Activated CD8-positive, alpha-beta T cell treated with anti-CD3 and anti-CD28 coated beads for 36 hours (primary cell): ENCODE measurements around the gene FBP1. TPM values are rescaled to one million over a fixed set of nuclear protein-coding genes. Genes with fewer than 3 reads are reported as not detected.
A peak's percentile ranks its signal among the peaks of the same experiment; 100 is the strongest.

Experiments used
- ATAC-seq: fragments of 200-7000 bp; cut with Tn5 transposase; one replicate; pipeline ENCODE4 v1.10.0; 2021; ENCODE audit warnings: mild to moderate bottlenecking, moderate library complexity
- CTCF ChIA-PET: fragments of 350-600 bp; sonication (Branson Sonifier 250); formaldehyde crosslinking; loops from one replicate; lab custom pipeline; 2021; ENCODE audit warnings: antibody characterized with exemption; lab: Charles Lee
- POLR2A ChIA-PET: fragments of 350-600 bp; sonication (Branson Sonifier 250); formaldehyde crosslinking; loops from one replicate; lab custom pipeline; 2021; ENCODE audit warnings: antibody characterized with exemption; lab: Charles Lee
- DNase-seq: peaks from one replicate; pipeline ENCODE4 v3.0.0-alpha.2; 2020
- H3K27ac Mint-ChIP-seq: one replicate; pipeline ENCODE4 v1.8.0; 2021; ENCODE audit warnings: mild to moderate bottlenecking, mixed read lengths
- H3K27me3 Mint-ChIP-seq: one replicate; pipeline ENCODE4 v1.8.0; 2021; ENCODE audit warnings: mixed read lengths
- H3K36me3 Mint-ChIP-seq: one replicate; pipeline ENCODE4 v1.8.0; 2021; ENCODE audit warnings: low read depth, mixed read lengths
- H3K4me1 Mint-ChIP-seq: one replicate; pipeline ENCODE4 v1.8.0; 2021; ENCODE audit warnings: low read depth, mixed read lengths
- H3K4me3 Mint-ChIP-seq: one replicate; pipeline ENCODE4 v1.8.0; 2021; ENCODE audit warnings: mild to moderate bottlenecking, moderate library complexity, mixed read lengths
- H3K9me3 Mint-ChIP-seq: one replicate; pipeline ENCODE4 v1.8.0; 2021; ENCODE audit warnings: mixed read lengths
- intact Hi-C: fragments of 100-400 bp; cut with micrococcal nuclease; formaldehyde crosslinking; loops from one replicate; pipeline ENCODE4 v1.10.0; 2022
- total RNA-seq, 2 experiments: library from RNA; stranded (reverse); gene quantifications; one replicate each; pipeline ENCODE4 v1.2.3, GENCODE V29; 2021
- TF ChIP-seq, protein P1 (sequence below): fragments of 200-600 bp; IDR thresholded peaks from one replicate; pipeline ENCODE4 v1.8.0; 2022; ENCODE audit warnings: antibody characterized with exemption, mild to moderate bottlenecking

Gene FBP1
- total RNA-seq, 2 experiments from 2014 or later = 1.2 to 1.4 TPM

DNA sequence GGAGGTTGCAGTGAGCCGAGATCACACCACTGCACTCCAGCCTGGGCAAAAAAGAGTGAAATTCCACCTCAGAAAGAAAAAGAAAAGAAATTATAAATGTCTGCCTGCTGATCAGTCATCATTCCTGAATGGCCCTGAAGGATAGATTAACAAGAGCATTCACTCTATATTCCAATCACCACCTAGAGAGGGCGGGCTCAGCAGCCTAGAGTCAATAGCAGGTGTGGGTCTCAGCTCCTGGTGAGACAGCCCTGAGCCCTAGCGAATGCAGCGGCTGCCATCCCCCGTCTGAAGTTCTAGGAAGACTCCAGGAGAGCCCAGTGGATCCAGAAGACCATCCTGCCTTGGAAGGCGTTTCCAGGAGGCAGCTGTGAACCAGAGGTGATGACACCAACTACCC, 12.0 kb downstream of the FBP1 start:
- Mint-ChIP-seq H3K9me3 (no peaks in the 10 kb centered on the region), H3K36me3 (no peaks in the 10 kb centered on the region), H3K27ac (no peak overlapping the region), H3K4me1 (peaks cover 5% of the 10 kb centered on the region), H3K4me3 (no peak overlapping the region), H3K27me3 (peaks cover 1% of the 10 kb centered on the region)
- intact Hi-C loops = no loop called here
- POLR2A ChIA-PET = interaction anchor here (1.5 kb wide), 1 partner anchor 14 kb away, joined by 3 read pairs; no protein-coding TSS in a partner anchor
- DNase-seq (no peak), ATAC-seq (no peak)
- TF ChIP-seq, protein P1, sequence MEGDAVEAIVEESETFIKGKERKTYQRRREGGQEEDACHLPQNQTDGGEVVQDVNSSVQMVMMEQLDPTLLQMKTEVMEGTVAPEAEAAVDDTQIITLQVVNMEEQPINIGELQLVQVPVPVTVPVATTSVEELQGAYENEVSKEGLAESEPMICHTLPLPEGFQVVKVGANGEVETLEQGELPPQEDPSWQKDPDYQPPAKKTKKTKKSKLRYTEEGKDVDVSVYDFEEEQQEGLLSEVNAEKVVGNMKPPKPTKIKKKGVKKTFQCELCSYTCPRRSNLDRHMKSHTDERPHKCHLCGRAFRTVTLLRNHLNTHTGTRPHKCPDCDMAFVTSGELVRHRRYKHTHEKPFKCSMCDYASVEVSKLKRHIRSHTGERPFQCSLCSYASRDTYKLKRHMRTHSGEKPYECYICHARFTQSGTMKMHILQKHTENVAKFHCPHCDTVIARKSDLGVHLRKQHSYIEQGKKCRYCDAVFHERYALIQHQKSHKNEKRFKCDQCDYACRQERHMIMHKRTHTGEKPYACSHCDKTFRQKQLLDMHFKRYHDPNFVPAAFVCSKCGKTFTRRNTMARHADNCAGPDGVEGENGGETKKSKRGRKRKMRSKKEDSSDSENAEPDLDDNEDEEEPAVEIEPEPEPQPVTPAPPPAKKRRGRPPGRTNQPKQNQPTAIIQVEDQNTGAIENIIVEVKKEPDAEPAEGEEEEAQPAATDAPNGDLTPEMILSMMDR = no peak
- CTCF ChIA-PET = no interaction called here

- TF ChIP-seq, protein P1 = no peak
- peaks cover 1% of the 10 kb centered on the region for H3K27me3 Mint-ChIP-seq
- H3K4me1 Mint-ChIP-seq = peaks cover 11% of the 10 kb centered on the region
- no peaks in the 10 kb centered on the region for H3K9me3 Mint-ChIP-seq
- no peak overlapping the region for H3K4me3 Mint-ChIP-seq
- H3K36me3 Mint-ChIP-seq = no peaks in the 10 kb centered on the region
- intact Hi-C loops = no loop called here
- ATAC-seq (peak; percentile 39), DNase-seq (peak; percentile 27)
- no peak overlapping the region for H3K27ac Mint-ChIP-seq
- CTCF ChIA-PET = no interaction called here
- POLR2A ChIA-PET = interaction anchor here (1.5 kb wide), 1 partner anchor 13 kb away, joined by 3 read pairs; no protein-coding TSS in a partner anchor
These were observed 13.5 kb downstream of the FBP1 start for GRCh38 chr9:94625835-94626234.

- peaks cover 11% of the 10 kb centered on the region for H3K4me1 Mint-ChIP-seq
- H3K36me3 Mint-ChIP-seq = no peaks in the 10 kb centered on the region
- ChIA-PET CTCF (interaction anchor here (1.0 kb wide), 1 partner anchor 13 kb away, joined by 3 read pairs; no protein-coding TSS in a partner anchor), POLR2A (no interaction called here)
- intact Hi-C loops = no loop called here
- no peak overlapping the region for H3K4me3 Mint-ChIP-seq
- no peak for DNase-seq
- peaks cover 2% of the 10 kb centered on the region for H3K27me3 Mint-ChIP-seq
- TF ChIP-seq, protein P1 = no peak
- no peak overlapping the region for H3K27ac Mint-ChIP-seq
- H3K9me3 Mint-ChIP-seq = no peaks in the 10 kb centered on the region
- no peak for ATAC-seq
These were observed 14.7 kb downstream of the FBP1 start for GRCh38 chr9:94624629-94625028.

- Mint-ChIP-seq H3K27me3 (peaks cover 2% of the 10 kb centered on the region), H3K4me3 (no peak overlapping the region), H3K9me3 (no peaks in the 10 kb centered on the region), H3K36me3 (no peaks in the 10 kb centered on the region), H3K27ac (no peak overlapping the region), H3K4me1 (peaks cover 11% of the 10 kb centered on the region)
- ChIA-PET CTCF (interaction anchor here (0.7 to 1.3 kb wide), 4 partner anchors 9 to 32 kb away, joined by 3 to 4 read pairs (median 3); no protein-coding TSS in a partner anchor), POLR2A (no interaction called here)
- DNase-seq (peak; percentile 63), ATAC-seq (peak; percentile 70)
- TF ChIP-seq, protein P1 = peak; percentile 25
- intact Hi-C loops = no loop called here
These were observed 16.1 kb downstream of the FBP1 start for GRCh38 chr9:94623253-94623652.

- ChIA-PET CTCF (no interaction called here), POLR2A (no interaction called here)
- no peak overlapping the region for H3K4me3 Mint-ChIP-seq
- intact Hi-C loops = no loop called here
- ATAC-seq (no peak), DNase-seq (no peak)
- H3K36me3 Mint-ChIP-seq = no peaks in the 10 kb centered on the region
- no peak overlapping the region for H3K27ac Mint-ChIP-seq
- TF ChIP-seq, protein P1 = no peak
- peaks cover 11% of the 10 kb centered on the region for H3K4me1 Mint-ChIP-seq
- no peaks in the 10 kb centered on the region for H3K9me3 Mint-ChIP-seq
- peaks cover 2% of the 10 kb centered on the region for H3K27me3 Mint-ChIP-seq
These were observed 17.1 kb downstream of the FBP1 start for GRCh38 chr9:94622087-94622800.
